ENCODE results near the gene ZIC5.

The ZIC5 gene

GRCh38 chr13:99977334-99977911 is 5.9 kb upstream of the ZIC5 start:
- TF ChIP-seq CTCF (IDR thresholded peaks at IDR 0.05) (no peak), ZFX (IDR thresholded peaks at IDR 0.05; ENCODE audit: borderline replicate concordance) (no peak)
- H3K27ac ChIP-seq = no peak overlapping the region

GRCh38 chr13:99976575-99976974 is 5.0 kb upstream of the ZIC5 start:
- TF ChIP-seq CTCF (IDR thresholded peaks at IDR 0.05) (no peak), ZFX (IDR thresholded peaks at IDR 0.05; ENCODE audit: borderline replicate concordance) (no peak)
- H3K27ac ChIP-seq = no peak overlapping the region

- H3K27ac ChIP-seq = no peak overlapping the region
- TF ChIP-seq ZFX (IDR thresholded peaks at IDR 0.05; ENCODE audit: borderline replicate concordance) (no peak), CTCF (IDR thresholded peaks at IDR 0.05) (no peak)
Measured at GRCh38 chr13:99975626-99976025, 4.1 kb upstream of the ZIC5 start.

- no peak for TF ChIP-seq ZFX (IDR thresholded peaks at IDR 0.05; ENCODE audit: borderline replicate concordance)
- TF ChIP-seq CTCF (IDR thresholded peaks at IDR 0.05) = no peak
- H3K27ac ChIP-seq = no peak overlapping the region
Measured at GRCh38 chr13:99974939-99975561, 3.5 kb upstream of the ZIC5 start.

GRCh38 chr13:99974296-99974938 is 2.9 kb upstream of the ZIC5 start:
- H3K27ac ChIP-seq = no peak overlapping the region
- TF ChIP-seq ZFX (IDR thresholded peaks at IDR 0.05; ENCODE audit: borderline replicate concordance) = no peak
- TF ChIP-seq CTCF (IDR thresholded peaks at IDR 0.05) = no peak

- no peak overlapping the region for H3K27ac ChIP-seq
- TF ChIP-seq ZFX (IDR thresholded peaks at IDR 0.05; ENCODE audit: borderline replicate concordance) = no peak
- TF ChIP-seq CTCF (IDR thresholded peaks at IDR 0.05) = no peak
Measured at GRCh38 chr13:99973808-99974185, 2.2 kb upstream of the ZIC5 start.

- H3K27ac ChIP-seq = no peak overlapping the region
- no peak for TF ChIP-seq CTCF (IDR thresholded peaks at IDR 0.05)
- TF ChIP-seq ZFX (IDR thresholded peaks at IDR 0.05; ENCODE audit: borderline replicate concordance) = no peak
Measured at GRCh38 chr13:99973163-99973807, 1.7 kb upstream of the ZIC5 start.

Data from 22Rv1 (cell line).